B cell (primary cell): ENCODE measurements around the gene IGSF9.

Experiments
- EZH2 ChIP-seq: IDR thresholded peaks from 2 replicates; pipeline ENCODE4 v1.6.1; 2012; ENCODE audit warnings: borderline replicate concordance, low read depth, mild to moderate bottlenecking, moderate library complexity, low read length; ENCODE audit not compliant: insufficient read depth, poor library complexity, severe bottlenecking
- TF ChIP-seq, protein P1 (sequence below): fragments of 200-600 bp; IDR thresholded peaks from one replicate; pipeline ENCODE4 v1.8.0; 2022; ENCODE audit warnings: antibody characterized with exemption, mild to moderate bottlenecking

DNA sequence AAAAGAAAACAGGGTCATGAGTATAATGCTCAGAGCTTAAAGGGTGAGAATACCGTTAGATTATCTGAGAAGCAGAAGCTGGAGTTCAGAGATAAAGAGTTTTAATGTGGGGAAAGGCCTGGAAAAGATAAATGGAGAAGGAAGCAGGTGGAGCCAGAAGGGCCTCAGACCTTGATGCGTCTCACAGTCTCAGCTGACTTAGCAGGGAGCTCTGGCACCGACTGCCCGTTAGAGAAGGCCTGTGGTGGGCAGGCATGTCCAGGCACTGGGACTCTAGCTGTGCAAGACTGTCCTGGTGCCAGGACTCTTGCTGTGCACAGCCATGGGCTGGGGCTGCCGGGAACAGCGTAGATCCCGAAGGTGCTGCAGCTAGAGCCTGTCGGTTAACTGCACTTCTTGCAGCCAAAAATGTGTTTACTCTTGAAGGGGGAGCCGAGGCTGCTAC lies 12.4 kb upstream of the IGSF9 start:
- TF ChIP-seq, protein P1, sequence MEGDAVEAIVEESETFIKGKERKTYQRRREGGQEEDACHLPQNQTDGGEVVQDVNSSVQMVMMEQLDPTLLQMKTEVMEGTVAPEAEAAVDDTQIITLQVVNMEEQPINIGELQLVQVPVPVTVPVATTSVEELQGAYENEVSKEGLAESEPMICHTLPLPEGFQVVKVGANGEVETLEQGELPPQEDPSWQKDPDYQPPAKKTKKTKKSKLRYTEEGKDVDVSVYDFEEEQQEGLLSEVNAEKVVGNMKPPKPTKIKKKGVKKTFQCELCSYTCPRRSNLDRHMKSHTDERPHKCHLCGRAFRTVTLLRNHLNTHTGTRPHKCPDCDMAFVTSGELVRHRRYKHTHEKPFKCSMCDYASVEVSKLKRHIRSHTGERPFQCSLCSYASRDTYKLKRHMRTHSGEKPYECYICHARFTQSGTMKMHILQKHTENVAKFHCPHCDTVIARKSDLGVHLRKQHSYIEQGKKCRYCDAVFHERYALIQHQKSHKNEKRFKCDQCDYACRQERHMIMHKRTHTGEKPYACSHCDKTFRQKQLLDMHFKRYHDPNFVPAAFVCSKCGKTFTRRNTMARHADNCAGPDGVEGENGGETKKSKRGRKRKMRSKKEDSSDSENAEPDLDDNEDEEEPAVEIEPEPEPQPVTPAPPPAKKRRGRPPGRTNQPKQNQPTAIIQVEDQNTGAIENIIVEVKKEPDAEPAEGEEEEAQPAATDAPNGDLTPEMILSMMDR = no peak
- no peak for TF ChIP-seq EZH2
